Testis (tissue), 3 donors: ENCODE results near the gene MACROD2. TPM values are rescaled to one million over a fixed set of nuclear protein-coding genes. Genes with fewer than 3 reads are reported as not detected.
A peak's percentile ranks its signal among the peaks of the same experiment; 100 is the strongest.

ENCODE experiments used
- DNase-seq: peaks from one replicate; pipeline ENCODE4 v3.0.0-alpha.2; 2019
- H3K27ac ChIP-seq, 2 donors: fragments of 200-600 bp; sonication (generic); one replicate each; pipeline ENCODE4 v1.5.1; 2019
- H3K27me3 ChIP-seq: fragments of 200-600 bp; sonication (generic); one replicate; pipeline ENCODE4 v1.5.1; 2019
- H3K36me3 ChIP-seq: fragments of 200-600 bp; sonication (generic); one replicate; pipeline ENCODE4 v1.5.1; 2017; ENCODE audit warnings: low read depth; ENCODE audit errors: missing control alignments
- H3K4me1 ChIP-seq: fragments of 200-600 bp; sonication (generic); one replicate; pipeline ENCODE4 v1.5.1; 2019
- H3K4me3 ChIP-seq, 2 donors: fragments of 200-600 bp; sonication (generic); one replicate each; pipeline ENCODE4 v1.5.1; 2017 to 2019
- H3K9me3 ChIP-seq: fragments of 200-600 bp; sonication (generic); one replicate; pipeline ENCODE4 v1.5.1; 2017
- CTCF ChIP-seq, 3 experiments: fragments of 450-650 bp in 2 of 3; fragments of 200-600 bp in 1 of 3; sonication (generic) in 1 of 3; IDR thresholded peaks; one replicate each; pipeline ENCODE4 v1.5.1; 2016 to 2019; ENCODE audit warnings: antibody characterized with exemption in 3 of 3, mild to moderate bottlenecking in 2 of 3, moderate library complexity in 1 of 3
- POLR2A ChIP-seq: fragments of 450-650 bp; IDR thresholded peaks from one replicate; pipeline ENCODE4 v1.6.1; 2017; ENCODE audit warnings: antibody characterized with exemption, mild to moderate bottlenecking, moderate library complexity
- WGBS, 2 donors: methylation state at CpG; one replicate each; pipeline ENCODE4 v1.1.5; 2018; 5-methylcytosine and 5-hydroxymethylcytosine counted together
- intact Hi-C: fragments of 100-400 bp; cut with DNase I; formaldehyde crosslinking; loops from one replicate; pipeline ENCODE4 v1.15.1; 2023; ENCODE audit warnings: low total_unique reads
- polyA plus RNA-seq: library from polyadenylated mRNA; stranded (reverse); fragments of 350-450 nt; fragmentation: Illumina TruSeq; extraction: RNeasy Lipid Tissue Mini Kit (QIAGEN cat#74804); gene quantifications from one replicate; pipeline ENCODE4 v1.2.3, GENCODE V29; 2014; ENCODE audit warnings: low read depth, low replicate concordance; ENCODE audit not compliant: insufficient read depth
- total RNA-seq, 2 donors: library from RNA; depleted of rRNA; stranded (reverse); fragments of >200 nt; gene quantifications; one replicate each; pipeline ENCODE4 v1.2.3, GENCODE V29; 2016

The MACROD2 gene
- total and polyA plus RNA-seq, 3 donors from 2014 or later, result 12.6 to 20.6 (median 16.8) TPM

- Histone ChIP-seq H3K36me3 (no peaks in the 10 kb centered on the region), H3K4me1 (no peaks in the 10 kb centered on the region), H3K27ac (peak overlapping the region; percentile 44 to 72), H3K27me3 (no peaks in the 10 kb centered on the region), H3K9me3 (no peaks in the 10 kb centered on the region), H3K4me3 (peak overlapping the region; percentile 24 to 54)
- intact Hi-C loops, result no loop called here
- TF ChIP-seq CTCF (IDR thresholded peaks at IDR 0.05) (no peak), POLR2A (no peak)
- peak; percentile 34 for DNase-seq
- WGBS, 2 donors, result 40 to 45% methylated on average over 4 of the region's 4 CpGs
Observed at GRCh38 chr20:14336686-14337085, 341.4 kb downstream of the MACROD2 start.

- Histone ChIP-seq H3K4me3 (peak within 1 kb of the TSS; percentile 24 to 54), H3K27ac (peak within 1 kb of the TSS; percentile 44 to 72), H3K9me3 (no peaks in the 10 kb centered on the region), H3K4me1 (no peaks in the 10 kb centered on the region), H3K27me3 (no peaks in the 10 kb centered on the region), H3K36me3 (no peaks in the 10 kb centered on the region)
- WGBS, 2 donors, result 35 to 38% methylated on average over 12 of the region's 12 CpGs
- peak; percentile 95 for DNase-seq
- TF ChIP-seq POLR2A, result peak; percentile 52
- TF ChIP-seq CTCF (IDR thresholded peaks at IDR 0.05), result peak; percentile 66 to 79 (median 76)
- intact Hi-C loops, result no loop called here
Observed at GRCh38 chr20:14337400-14338171, 342.3 kb downstream of the MACROD2 start, which contains the start of gene FLRT3. Gene FLRT3 (minus strand): TSS chr20:14337612. CDS start chr20:14327506, 10,106 bp downstream.

GRCh38 chr20:14341801-14342200 is 346.5 kb downstream of the MACROD2 start:
- Histone ChIP-seq H3K27me3 (no peaks in the 10 kb centered on the region), H3K9me3 (no peaks in the 10 kb centered on the region), H3K4me3 (no peak overlapping the region), H3K4me1 (no peaks in the 10 kb centered on the region), H3K27ac (no peak overlapping the region), H3K36me3 (no peaks in the 10 kb centered on the region)
- no peak for TF ChIP-seq POLR2A
- no peak for TF ChIP-seq CTCF (IDR thresholded peaks at IDR 0.05)
- intact Hi-C loops, result no loop called here
- 62 to 71% methylated on average over 4 of the region's 4 CpGs for WGBS, 2 donors
- no peak for DNase-seq

GRCh38 chr20:14342918-14343317 is 347.6 kb downstream of the MACROD2 start:
- H3K9me3 ChIP-seq, result no peaks in the 10 kb centered on the region
- no peaks in the 10 kb centered on the region for H3K36me3 ChIP-seq
- WGBS, 2 donors, result 94 to 100% methylated on average over 1 of the region's 1 CpG
- no peak for DNase-seq
- H3K27ac ChIP-seq, result no peak overlapping the region
- no peaks in the 10 kb centered on the region for H3K27me3 ChIP-seq
- TF ChIP-seq CTCF (IDR thresholded peaks at IDR 0.05), result no peak
- TF ChIP-seq POLR2A, result no peak
- intact Hi-C loops, result no loop called here
- H3K4me3 ChIP-seq, result no peak overlapping the region
- no peaks in the 10 kb centered on the region for H3K4me1 ChIP-seq
